Astrocyte of the spinal cord (primary cell): Measurements from ENCODE around the gene KLHL18.
A peak's percentile ranks its signal among the peaks of the same experiment; 100 is the strongest.

ENCODE experiments used
- DNase-seq: peaks from one replicate; pipeline ENCODE4 v3.0.0; 2011; ENCODE audit warnings: low read depth, low spot score
- H3K4me3 ChIP-seq: 2 replicates; pipeline ENCODE4 v1.5.1; 2011; ENCODE audit warnings: low read depth, mild to moderate bottlenecking, low read length, moderate library complexity
- in situ Hi-C: cut with HindIII; loops from 2 replicates; pipeline ENCODE4 v1.10.0; 2017; ENCODE audit warnings: low sequenced_read_pairs
- TF ChIP-seq, protein P1 (sequence below): IDR thresholded peaks from 2 replicates; pipeline ENCODE4 v1.5.1; 2012; ENCODE audit warnings: low read depth, mild to moderate bottlenecking, low read length, inconsistent platforms

KLHL18 gene

DNA sequence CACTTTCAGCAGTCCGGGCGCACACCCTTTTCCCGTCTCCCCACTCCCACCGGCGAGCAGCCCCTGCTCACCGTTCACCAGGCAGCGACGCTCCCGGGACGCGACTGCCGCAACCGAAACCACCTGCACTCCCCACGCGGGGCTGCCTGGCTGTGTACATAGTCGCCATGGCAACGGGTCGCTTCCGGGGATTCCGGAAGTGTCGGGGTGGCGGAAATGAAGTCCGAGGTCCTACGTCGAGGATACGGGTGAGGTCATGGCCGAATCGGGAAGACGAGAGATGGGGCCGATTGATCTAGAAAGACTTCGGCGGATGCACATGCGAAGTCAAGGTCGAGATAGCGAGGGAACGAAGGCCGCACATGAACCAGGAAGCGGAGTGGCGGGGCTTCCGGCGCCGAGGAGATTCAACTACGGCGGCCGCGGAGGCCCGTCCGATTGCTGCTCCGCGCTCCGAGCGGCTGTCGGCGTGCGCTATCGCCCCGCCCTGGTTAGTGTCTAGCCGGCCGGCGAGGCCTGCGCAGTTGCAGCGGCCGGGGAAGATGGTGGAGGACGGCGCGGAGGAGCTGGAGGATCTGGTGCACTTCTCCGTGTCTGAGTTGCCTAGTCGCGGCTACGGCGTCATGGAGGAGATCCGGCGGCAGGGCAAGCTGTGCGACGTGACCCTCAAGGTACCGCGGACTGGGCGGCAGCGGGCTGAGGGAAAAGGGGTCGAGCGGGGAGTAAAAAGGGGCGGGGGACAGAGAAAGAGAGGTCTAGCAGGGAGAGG, at the start of gene KLHL18, which contains the start of gene KIF9:
TSS of gene KLHL18 (plus strand) at position 521 of the 769 bp plus-strand sequence. CDS start at position 543, 22 bp downstream.
TSS of gene KIF9 (minus strand) at position 376 of the 769 bp plus-strand sequence. CDS start 5,425 bp downstream, outside the sequence.
- TF ChIP-seq, protein P1, sequence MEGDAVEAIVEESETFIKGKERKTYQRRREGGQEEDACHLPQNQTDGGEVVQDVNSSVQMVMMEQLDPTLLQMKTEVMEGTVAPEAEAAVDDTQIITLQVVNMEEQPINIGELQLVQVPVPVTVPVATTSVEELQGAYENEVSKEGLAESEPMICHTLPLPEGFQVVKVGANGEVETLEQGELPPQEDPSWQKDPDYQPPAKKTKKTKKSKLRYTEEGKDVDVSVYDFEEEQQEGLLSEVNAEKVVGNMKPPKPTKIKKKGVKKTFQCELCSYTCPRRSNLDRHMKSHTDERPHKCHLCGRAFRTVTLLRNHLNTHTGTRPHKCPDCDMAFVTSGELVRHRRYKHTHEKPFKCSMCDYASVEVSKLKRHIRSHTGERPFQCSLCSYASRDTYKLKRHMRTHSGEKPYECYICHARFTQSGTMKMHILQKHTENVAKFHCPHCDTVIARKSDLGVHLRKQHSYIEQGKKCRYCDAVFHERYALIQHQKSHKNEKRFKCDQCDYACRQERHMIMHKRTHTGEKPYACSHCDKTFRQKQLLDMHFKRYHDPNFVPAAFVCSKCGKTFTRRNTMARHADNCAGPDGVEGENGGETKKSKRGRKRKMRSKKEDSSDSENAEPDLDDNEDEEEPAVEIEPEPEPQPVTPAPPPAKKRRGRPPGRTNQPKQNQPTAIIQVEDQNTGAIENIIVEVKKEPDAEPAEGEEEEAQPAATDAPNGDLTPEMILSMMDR, result no peak
- in situ Hi-C loops, result no loop called here
- H3K4me3 ChIP-seq, result peak within 1 kb of the TSS; percentile 71
- DNase-seq, result peak; percentile 96

DNA sequence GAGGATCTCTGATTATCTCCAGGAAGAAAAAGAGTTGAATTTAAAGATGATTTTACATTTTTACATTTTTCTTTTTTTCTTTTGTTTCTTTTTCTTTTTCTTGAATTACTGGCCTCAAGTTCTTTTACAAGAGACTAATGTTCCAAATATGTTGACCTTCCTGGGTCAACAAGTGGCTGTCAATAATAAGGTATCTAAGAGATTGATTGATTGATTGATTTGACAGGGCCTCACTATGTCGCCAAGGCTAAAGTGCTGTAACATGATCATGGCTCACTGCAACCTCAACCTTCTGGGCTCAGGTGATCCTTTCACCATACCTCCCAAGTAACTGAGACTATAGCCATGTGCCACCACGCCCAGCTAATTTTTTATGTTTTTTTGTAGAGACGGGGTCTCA, 44.7 kb upstream of the KLHL18 start:
- in situ Hi-C loops, result no loop called here
- no peak overlapping the region for H3K4me3 ChIP-seq
- DNase-seq, result no peak
- TF ChIP-seq, protein P1, result no peak

DNA sequence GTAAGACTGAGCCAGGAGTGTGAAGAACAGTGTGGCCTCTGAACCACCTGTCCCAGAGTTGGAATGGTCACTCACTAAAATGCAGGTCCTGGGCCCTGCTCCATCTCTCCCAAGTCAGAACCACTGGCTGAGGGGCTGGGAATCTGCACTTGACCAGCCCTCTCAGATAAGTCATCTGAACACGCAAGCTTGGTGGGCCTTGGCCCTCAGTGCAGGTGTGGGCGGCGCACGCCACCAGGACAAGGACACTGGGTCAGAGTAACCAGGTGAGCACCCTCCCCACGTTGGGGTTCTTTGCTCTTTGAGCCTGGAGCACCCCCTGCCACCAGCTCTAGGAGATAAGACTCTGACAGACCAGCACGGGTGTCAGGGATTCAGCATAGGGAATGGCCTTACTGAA, 42.8 kb upstream of the KLHL18 start:
- TF ChIP-seq, protein P1, result no peak
- in situ Hi-C loops, result no loop called here
- DNase-seq, result no peak
- H3K4me3 ChIP-seq, result no peak overlapping the region

DNA sequence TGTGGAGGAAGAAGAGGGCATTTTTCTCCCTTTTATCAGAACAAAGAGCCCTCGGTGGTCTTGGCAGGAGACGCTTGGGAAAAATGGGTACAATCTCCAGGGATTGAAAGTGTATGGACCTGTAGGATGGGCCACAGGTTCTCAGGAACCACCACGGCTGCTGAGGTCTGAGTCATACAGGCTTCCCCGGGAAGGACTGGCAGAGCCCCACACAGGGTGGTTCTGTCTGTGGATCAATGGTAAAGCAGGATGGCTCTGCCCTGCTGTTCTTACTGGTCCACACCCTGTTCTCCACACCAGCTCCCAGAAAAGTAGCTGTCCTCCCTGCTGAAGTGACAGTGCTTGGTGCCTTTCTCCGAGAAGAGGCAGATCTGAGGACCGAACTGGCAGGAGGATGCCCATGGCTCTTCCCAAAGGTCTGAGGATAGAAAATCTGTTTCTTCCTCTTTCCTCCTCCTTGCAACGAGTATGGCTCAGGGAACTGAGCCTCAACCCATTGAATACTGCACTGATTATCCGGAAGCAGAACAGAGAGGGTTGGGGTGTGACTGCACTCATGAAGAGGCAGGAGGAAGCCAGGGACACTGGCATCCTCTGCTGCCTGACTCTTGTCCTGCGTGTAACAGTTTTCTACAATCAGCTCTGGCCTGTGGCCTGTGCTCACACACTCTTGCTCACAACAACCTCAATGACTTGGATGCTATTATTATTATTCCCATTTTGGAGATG, 39.2 kb upstream of the KLHL18 start:
- no peak overlapping the region for H3K4me3 ChIP-seq
- no peak for DNase-seq
- in situ Hi-C loops, result no loop called here
- TF ChIP-seq, protein P1, result no peak

DNA sequence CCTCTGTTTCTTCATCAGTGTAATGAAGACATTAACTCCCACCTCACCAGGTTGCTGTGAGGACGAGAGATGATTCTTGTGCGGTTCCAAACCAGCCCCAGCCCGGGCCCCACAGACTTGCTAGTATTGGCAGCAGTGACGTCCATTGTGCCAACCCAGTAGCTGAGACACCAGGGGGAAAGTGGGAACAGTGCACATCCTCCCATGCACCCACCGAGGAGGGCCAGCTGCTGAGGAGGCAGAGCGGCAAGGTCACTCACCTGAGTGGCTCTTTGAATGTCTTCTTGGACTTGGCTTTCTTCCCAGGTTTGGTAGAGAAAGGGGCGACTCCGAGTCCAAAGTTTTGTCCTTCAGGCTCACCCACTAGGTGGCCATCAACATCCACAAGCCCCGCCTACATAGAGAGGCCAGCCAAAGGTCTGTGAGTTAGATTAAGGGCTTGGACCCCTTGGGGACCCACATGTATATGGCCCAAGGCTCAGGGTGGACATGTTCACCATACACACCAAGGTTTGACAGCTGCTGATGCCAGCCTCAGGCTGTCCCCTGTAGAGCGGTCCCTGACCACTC, 38.1 kb upstream of the KLHL18 start:
- no peak overlapping the region for H3K4me3 ChIP-seq
- TF ChIP-seq, protein P1, result no peak
- in situ Hi-C loops, result no loop called here
- no peak for DNase-seq

DNA sequence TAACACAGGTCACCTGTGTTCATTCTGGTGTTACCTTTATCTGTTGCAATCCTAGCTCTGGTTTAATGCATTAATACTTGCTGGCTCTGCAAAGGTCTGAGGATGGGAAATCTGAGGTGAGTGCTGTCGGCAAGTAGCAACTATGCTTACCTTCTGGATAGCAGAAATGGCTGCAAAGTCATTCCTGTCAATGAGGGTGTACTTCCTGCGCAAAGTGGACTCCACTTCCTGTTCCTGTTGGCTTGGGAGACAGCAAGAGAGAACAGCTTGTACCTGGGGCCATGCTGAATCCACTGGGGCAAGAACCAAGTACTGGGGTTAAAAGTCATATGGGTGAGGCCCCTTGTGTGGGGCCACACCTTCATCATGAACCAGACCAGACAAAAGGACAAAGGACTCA, 37.5 kb upstream of the KLHL18 start:
- DNase-seq, result no peak
- no peak overlapping the region for H3K4me3 ChIP-seq
- TF ChIP-seq, protein P1, result no peak
- in situ Hi-C loops, result no loop called here
